Activated CD8-positive, alpha-beta memory T cell treated with anti-CD3 and anti-CD28 coated beads, Interleukin-2, amount 50 U/mL, for 48 hours (primary cell): ENCODE data around the gene BUB3.
"Not testable (repeated sequence)": the region's sequence is repeated elsewhere in the genome, so short reads cannot be mapped to it uniquely, and the experiment has no call there.

Source experiments
- DNase-seq: peaks from one replicate; pipeline ENCODE4 v3.0.0-alpha.2; 2020

The BUB3 gene

GRCh38 chr10:123154711-123155505 lies 706 bp downstream of the BUB3 start:
- peak; percentile 81 for DNase-seq

GRCh38 chr10:123156078-123156477 lies 1.9 kb downstream of the BUB3 start:
- DNase-seq, result no peak

- no peak for DNase-seq
These were observed 3.0 kb downstream of the BUB3 start for GRCh38 chr10:123157210-123157609.

GRCh38 chr10:123158682-123159081 lies 4.5 kb downstream of the BUB3 start:
- DNase-seq, result no peak

GRCh38 chr10:123160311-123160980 lies 6.2 kb downstream of the BUB3 start:
- no peak for DNase-seq

GRCh38 chr10:123164319-123164718 lies 10.1 kb downstream of the BUB3 start:
- no peak for DNase-seq

GRCh38 chr10:123165445-123166072 lies 11.4 kb downstream of the BUB3 start:
- DNase-seq, result no peak

GRCh38 chr10:123166618-123167017 lies 12.4 kb downstream of the BUB3 start:
- DNase-seq, result no peak

GRCh38 chr10:123170961-123171360 lies 16.8 kb downstream of the BUB3 start:
- no peak for DNase-seq

- DNase-seq, result not testable (repeated sequence)
These were observed 17.4 kb downstream of the BUB3 start for GRCh38 chr10:123171616-123172015.

GRCh38 chr10:123175389-123176387 lies 21.5 kb downstream of the BUB3 start:
- no peak for DNase-seq

- DNase-seq, result not testable (repeated sequence)
These were observed 24.2 kb downstream of the BUB3 start for GRCh38 chr10:123178390-123178789.

- DNase-seq, result no peak
These were observed 26.2 kb downstream of the BUB3 start for GRCh38 chr10:123180101-123181090.

GRCh38 chr10:123183724-123184123 lies 29.5 kb downstream of the BUB3 start:
- DNase-seq, result no peak

GRCh38 chr10:123187781-123188180 lies 33.6 kb downstream of the BUB3 start:
- no peak for DNase-seq

GRCh38 chr10:123191886-123192285 lies 37.7 kb downstream of the BUB3 start:
- DNase-seq, result no peak

GRCh38 chr10:123194056-123194455 lies 39.9 kb downstream of the BUB3 start:
- no peak for DNase-seq

- no peak for DNase-seq
These were observed 46.3 kb downstream of the BUB3 start for GRCh38 chr10:123200531-123200930.

GRCh38 chr10:123202506-123202905 lies 48.3 kb downstream of the BUB3 start:
- no peak for DNase-seq

- DNase-seq, result no peak
These were observed 49.4 kb downstream of the BUB3 start for GRCh38 chr10:123203393-123204126.

- DNase-seq, result no peak
These were observed 49.9 kb downstream of the BUB3 start for GRCh38 chr10:123204127-123204461.
